ENCODE results near the gene FSTL4.

Gene FSTL4

DNA sequence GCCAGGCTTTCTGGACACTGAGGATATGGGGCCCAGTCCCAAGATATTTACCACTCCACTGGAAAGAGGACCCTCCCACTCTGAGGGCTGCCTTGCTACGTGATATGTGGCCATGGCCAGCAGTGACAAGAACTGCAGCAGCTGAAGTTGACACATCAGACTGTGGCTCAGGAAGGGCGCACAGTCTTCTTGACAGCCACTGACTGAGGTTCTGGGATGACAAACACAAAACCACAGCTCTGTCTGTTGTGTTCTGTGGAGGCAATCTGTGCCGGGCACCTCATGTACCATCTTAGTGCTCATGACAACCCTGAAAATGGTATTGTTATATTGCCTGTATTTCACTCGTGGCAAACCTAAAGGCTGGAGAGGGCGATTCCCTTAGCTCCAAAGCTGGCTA lies 16.9 kb downstream of the FSTL4 start:
- H3K27ac ChIP-seq (ENCODE audit: low read length): no peak overlapping the region
- no peak overlapping the region for H3K4me3 ChIP-seq (ENCODE audit: low read length in 2 of 2)
- no peaks in the 10 kb centered on the region for H3K4me1 ChIP-seq (ENCODE audit: control insufficient read depth, insufficient read depth, low read length)
- no peaks in the 10 kb centered on the region for H3K36me3 ChIP-seq (ENCODE audit: control insufficient read depth in 2 of 2, insufficient read depth in 2 of 2, low read length in 2 of 2)
- H3K9ac ChIP-seq (ENCODE audit: low read length in 2 of 2): no peak overlapping the region
- no peaks in the 10 kb centered on the region for H3K9me3 ChIP-seq (ENCODE audit: control insufficient read depth in 2 of 2, low read length in 2 of 2)
- peaks cover 3 to 4% of the 10 kb centered on the region in 2 donors for H3K27me3 ChIP-seq (ENCODE audit: control insufficient read depth in 1 of 2, insufficient read depth in 2 of 2, low read length in 2 of 2)

DNA sequence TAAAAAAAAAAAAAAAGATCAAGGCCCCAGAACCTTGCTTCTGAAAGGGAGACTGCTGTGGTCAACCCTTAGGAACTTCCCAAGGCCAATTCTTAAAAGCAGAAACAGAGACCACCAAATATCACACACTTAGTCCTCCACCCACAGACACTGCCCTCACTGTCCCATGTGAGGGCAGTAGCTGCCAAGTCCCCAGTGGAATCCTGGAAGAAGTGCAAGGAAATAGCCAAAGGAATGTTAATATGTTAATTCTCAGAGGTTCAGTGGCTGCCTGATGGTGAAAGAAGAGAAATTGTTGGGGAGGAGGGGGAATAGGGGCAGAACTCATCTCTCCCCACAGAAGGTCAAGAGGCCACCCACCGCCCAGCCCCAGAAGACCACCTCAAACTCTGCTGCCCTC lies 23.1 kb downstream of the FSTL4 start:
- Histone ChIP-seq H3K27me3 (ENCODE audit: control insufficient read depth in 1 of 2, insufficient read depth in 2 of 2, low read length in 2 of 2) (peaks cover 0 to 2% of the 10 kb centered on the region in 2 donors), H3K27ac (ENCODE audit: low read length) (no peak overlapping the region), H3K4me1 (ENCODE audit: control insufficient read depth, insufficient read depth, low read length) (no peaks in the 10 kb centered on the region), H3K36me3 (ENCODE audit: control insufficient read depth in 2 of 2, insufficient read depth in 2 of 2, low read length in 2 of 2) (no peaks in the 10 kb centered on the region), H3K9ac (ENCODE audit: low read length in 2 of 2) (no peak overlapping the region), H3K9me3 (ENCODE audit: control insufficient read depth in 2 of 2, low read length in 2 of 2) (no peaks in the 10 kb centered on the region), H3K4me3 (ENCODE audit: low read length in 2 of 2) (no peak overlapping the region)

- Histone ChIP-seq H3K27me3 (ENCODE audit: control insufficient read depth in 1 of 2, insufficient read depth in 2 of 2, low read length in 2 of 2) (peaks cover 0 to 15% of the 10 kb centered on the region in 2 donors), H3K9ac (ENCODE audit: low read length in 2 of 2) (no peak overlapping the region), H3K9me3 (ENCODE audit: control insufficient read depth in 2 of 2, low read length in 2 of 2) (no peaks in the 10 kb centered on the region), H3K4me3 (ENCODE audit: low read length in 2 of 2) (no peak overlapping the region), H3K36me3 (ENCODE audit: control insufficient read depth in 2 of 2, insufficient read depth in 2 of 2, low read length in 2 of 2) (no peaks in the 10 kb centered on the region), H3K27ac (ENCODE audit: low read length) (no peak overlapping the region), H3K4me1 (ENCODE audit: control insufficient read depth, insufficient read depth, low read length) (no peaks in the 10 kb centered on the region)
These were observed 29.4 kb downstream of the FSTL4 start for GRCh38 chr5:133582971-133583370.

DNA sequence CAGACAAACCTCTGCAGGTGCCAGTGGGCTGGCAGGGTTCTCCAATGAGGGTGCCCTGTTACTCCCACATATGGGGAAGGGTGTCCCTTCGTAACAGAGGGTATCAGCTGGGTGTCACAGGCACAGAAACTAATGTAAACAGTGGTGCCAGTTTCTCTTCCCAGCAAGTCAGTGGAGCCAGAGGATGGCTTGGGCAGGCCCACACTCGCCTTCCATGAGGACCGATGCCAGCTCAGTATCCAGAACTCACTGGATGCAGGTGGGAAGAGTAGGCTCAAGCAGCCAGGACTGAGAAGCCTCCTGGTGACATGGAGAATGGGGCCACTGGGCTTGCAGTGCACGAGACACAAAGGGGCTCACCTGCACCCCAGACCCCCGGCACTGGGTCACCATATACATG lies 30.4 kb downstream of the FSTL4 start:
- Histone ChIP-seq H3K9me3 (ENCODE audit: control insufficient read depth in 2 of 2, low read length in 2 of 2) (no peaks in the 10 kb centered on the region), H3K4me3 (ENCODE audit: low read length in 2 of 2) (no peak overlapping the region), H3K36me3 (ENCODE audit: control insufficient read depth in 2 of 2, insufficient read depth in 2 of 2, low read length in 2 of 2) (no peaks in the 10 kb centered on the region), H3K4me1 (ENCODE audit: control insufficient read depth, insufficient read depth, low read length) (no peaks in the 10 kb centered on the region), H3K27me3 (ENCODE audit: control insufficient read depth in 1 of 2, insufficient read depth in 2 of 2, low read length in 2 of 2) (peaks cover 0 to 18% of the 10 kb centered on the region in 2 donors), H3K9ac (ENCODE audit: low read length in 2 of 2) (no peak overlapping the region), H3K27ac (ENCODE audit: low read length) (no peak overlapping the region)

DNA sequence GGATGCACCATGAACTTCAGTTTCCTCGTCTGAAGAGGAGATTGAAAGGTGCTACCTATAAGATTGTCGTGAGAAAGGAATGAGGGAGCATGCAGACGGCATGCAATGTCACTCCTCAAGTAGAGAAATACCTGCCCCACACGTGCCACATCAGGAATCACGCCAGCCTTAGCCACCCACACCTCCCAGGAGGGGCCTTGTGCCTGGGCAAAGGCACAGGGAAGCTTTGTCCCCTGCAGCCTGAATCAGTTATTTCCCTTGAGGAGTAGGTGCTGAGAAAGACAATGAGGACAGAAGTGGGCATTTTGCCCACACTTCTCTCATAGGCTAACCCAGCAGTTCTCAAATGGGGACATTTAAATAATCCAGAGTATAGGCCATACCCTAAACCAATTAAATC lies 31.0 kb downstream of the FSTL4 start:
- Histone ChIP-seq H3K36me3 (ENCODE audit: control insufficient read depth in 2 of 2, insufficient read depth in 2 of 2, low read length in 2 of 2) (no peaks in the 10 kb centered on the region), H3K27me3 (ENCODE audit: control insufficient read depth in 1 of 2, insufficient read depth in 2 of 2, low read length in 2 of 2) (peaks cover 0 to 18% of the 10 kb centered on the region in 2 donors), H3K9me3 (ENCODE audit: control insufficient read depth in 2 of 2, low read length in 2 of 2) (no peaks in the 10 kb centered on the region), H3K4me3 (ENCODE audit: low read length in 2 of 2) (no peak overlapping the region), H3K9ac (ENCODE audit: low read length in 2 of 2) (no peak overlapping the region), H3K4me1 (ENCODE audit: control insufficient read depth, insufficient read depth, low read length) (no peaks in the 10 kb centered on the region), H3K27ac (ENCODE audit: low read length) (no peak overlapping the region)

- Histone ChIP-seq H3K27ac (ENCODE audit: low read length) (no peak overlapping the region), H3K27me3 (ENCODE audit: control insufficient read depth in 1 of 2, insufficient read depth in 2 of 2, low read length in 2 of 2) (peaks cover 0 to 18% of the 10 kb centered on the region in 2 donors), H3K9me3 (ENCODE audit: control insufficient read depth in 2 of 2, low read length in 2 of 2) (no peaks in the 10 kb centered on the region), H3K36me3 (ENCODE audit: control insufficient read depth in 2 of 2, insufficient read depth in 2 of 2, low read length in 2 of 2) (no peaks in the 10 kb centered on the region), H3K4me3 (ENCODE audit: low read length in 2 of 2) (no peak overlapping the region), H3K4me1 (ENCODE audit: control insufficient read depth, insufficient read depth, low read length) (no peaks in the 10 kb centered on the region), H3K9ac (ENCODE audit: low read length in 2 of 2) (no peak overlapping the region)
These were observed 31.7 kb downstream of the FSTL4 start for GRCh38 chr5:133580618-133581017.

GRCh38 chr5:133579766-133580165 lies 32.6 kb downstream of the FSTL4 start:
- H3K9ac ChIP-seq (ENCODE audit: low read length in 2 of 2): no peak overlapping the region
- H3K36me3 ChIP-seq (ENCODE audit: control insufficient read depth in 2 of 2, insufficient read depth in 2 of 2, low read length in 2 of 2): no peaks in the 10 kb centered on the region
- H3K27me3 ChIP-seq (ENCODE audit: control insufficient read depth in 1 of 2, insufficient read depth in 2 of 2, low read length in 2 of 2): peaks cover 0 to 18% of the 10 kb centered on the region in 2 donors
- no peak overlapping the region for H3K27ac ChIP-seq (ENCODE audit: low read length)
- no peak overlapping the region for H3K4me3 ChIP-seq (ENCODE audit: low read length in 2 of 2)
- H3K4me1 ChIP-seq (ENCODE audit: control insufficient read depth, insufficient read depth, low read length): no peaks in the 10 kb centered on the region
- no peaks in the 10 kb centered on the region for H3K9me3 ChIP-seq (ENCODE audit: control insufficient read depth in 2 of 2, low read length in 2 of 2)

DNA sequence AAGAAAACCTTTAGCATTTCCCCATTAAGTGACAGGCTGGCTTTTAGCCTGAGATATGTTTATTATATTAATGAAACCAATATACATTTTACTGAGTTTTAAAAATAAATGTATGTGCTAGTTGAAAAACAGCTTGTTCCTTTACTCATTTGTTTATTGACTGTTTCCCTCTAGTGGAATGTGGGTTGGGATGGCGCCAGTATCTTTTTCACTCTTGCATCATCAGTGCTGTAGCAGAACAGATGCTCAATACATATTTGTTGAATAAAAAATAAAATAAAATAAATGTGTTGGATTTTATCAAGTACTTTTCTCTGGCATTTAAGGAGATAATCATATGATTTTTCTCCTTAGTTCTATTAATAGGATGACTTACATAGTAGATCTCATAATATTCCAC lies 43.0 kb downstream of the FSTL4 start:
- H3K27me3 ChIP-seq (ENCODE audit: control insufficient read depth in 1 of 2, insufficient read depth in 2 of 2, low read length in 2 of 2): peaks cover 3 to 4% of the 10 kb centered on the region in 2 donors
- H3K9ac ChIP-seq (ENCODE audit: low read length in 2 of 2): no peak overlapping the region
- no peaks in the 10 kb centered on the region for H3K36me3 ChIP-seq (ENCODE audit: control insufficient read depth in 2 of 2, insufficient read depth in 2 of 2, low read length in 2 of 2)
- no peaks in the 10 kb centered on the region for H3K4me1 ChIP-seq (ENCODE audit: control insufficient read depth, insufficient read depth, low read length)
- no peak overlapping the region for H3K27ac ChIP-seq (ENCODE audit: low read length)
- peaks cover 1 to 2% of the 10 kb centered on the region in 2 donors for H3K9me3 ChIP-seq (ENCODE audit: control insufficient read depth in 2 of 2, low read length in 2 of 2)
- H3K4me3 ChIP-seq (ENCODE audit: low read length in 2 of 2): no peak overlapping the region

GRCh38 chr5:133565993-133566392 lies 46.3 kb downstream of the FSTL4 start:
- H3K36me3 ChIP-seq (ENCODE audit: control insufficient read depth in 2 of 2, insufficient read depth in 2 of 2, low read length in 2 of 2): no peaks in the 10 kb centered on the region

GRCh38 chr5:133564921-133565565 lies 47.3 kb downstream of the FSTL4 start:
- no peak overlapping the region for H3K27ac ChIP-seq (ENCODE audit: low read length)
- no peak overlapping the region for H3K4me3 ChIP-seq (ENCODE audit: low read length in 2 of 2)
- H3K36me3 ChIP-seq (ENCODE audit: control insufficient read depth in 2 of 2, insufficient read depth in 2 of 2, low read length in 2 of 2): no peaks in the 10 kb centered on the region
- no peak overlapping the region for H3K9ac ChIP-seq (ENCODE audit: low read length in 2 of 2)
- no peaks in the 10 kb centered on the region for H3K9me3 ChIP-seq (ENCODE audit: control insufficient read depth in 2 of 2, low read length in 2 of 2)
- H3K4me1 ChIP-seq (ENCODE audit: control insufficient read depth, insufficient read depth, low read length): no peaks in the 10 kb centered on the region
- H3K27me3 ChIP-seq (ENCODE audit: control insufficient read depth in 1 of 2, insufficient read depth in 2 of 2, low read length in 2 of 2): peaks cover 0 to 7% of the 10 kb centered on the region in 2 donors

More at GRCh38 chr5:133565993-133566392, 46.3 kb downstream of the FSTL4 start:
- Histone ChIP-seq H3K4me1 (ENCODE audit: control insufficient read depth, insufficient read depth, low read length) (no peaks in the 10 kb centered on the region), H3K27me3 (ENCODE audit: control insufficient read depth in 1 of 2, insufficient read depth in 2 of 2, low read length in 2 of 2) (peaks cover 0 to 7% of the 10 kb centered on the region in 2 donors), H3K9me3 (ENCODE audit: control insufficient read depth in 2 of 2, low read length in 2 of 2) (no peaks in the 10 kb centered on the region), H3K4me3 (ENCODE audit: low read length in 2 of 2) (no peak overlapping the region), H3K27ac (ENCODE audit: low read length) (no peak overlapping the region), H3K9ac (ENCODE audit: low read length in 2 of 2) (no peak overlapping the region)

GRCh38 chr5:133562554-133562953 lies 49.8 kb downstream of the FSTL4 start:
- Histone ChIP-seq H3K4me3 (ENCODE audit: low read length in 2 of 2) (no peak overlapping the region), H3K27ac (ENCODE audit: low read length) (no peak overlapping the region), H3K4me1 (ENCODE audit: control insufficient read depth, insufficient read depth, low read length) (no peaks in the 10 kb centered on the region), H3K36me3 (ENCODE audit: control insufficient read depth in 2 of 2, insufficient read depth in 2 of 2, low read length in 2 of 2) (no peaks in the 10 kb centered on the region), H3K9ac (ENCODE audit: low read length in 2 of 2) (no peak overlapping the region), H3K27me3 (ENCODE audit: control insufficient read depth in 1 of 2, insufficient read depth in 2 of 2, low read length in 2 of 2) (peaks cover 3 to 7% of the 10 kb centered on the region in 2 donors), H3K9me3 (ENCODE audit: control insufficient read depth in 2 of 2, low read length in 2 of 2) (no peaks in the 10 kb centered on the region)

Data from stomach smooth muscle (tissue), 2 donors.